ENCODE data around the gene DOCK1. TPM values are rescaled to one million over a fixed set of nuclear protein-coding genes. Genes with fewer than 3 reads are reported as not detected.

The DOCK1 gene
- total and polyA plus RNA-seq, 8 donors = 46.4 to 77.7 (median 71.3) TPM

GRCh38 chr10:126917975-126918908 is 13.0 kb downstream of the DOCK1 start:
- intact Hi-C loops (cut with DNase I) = no loop called here
- DNase-seq = no peak

GRCh38 chr10:126919426-126919825 is 14.2 kb downstream of the DOCK1 start:
- peak in 1 of 4 donors; percentile 62 for DNase-seq
- Histone ChIP-seq H3K4me3 (no peak overlapping the region), H3K36me3 (no peaks in the 10 kb centered on the region), H3K4me1 (peaks cover 0 to 4% of the 10 kb centered on the region in 2 donors), H3K9me3 (peaks cover 0 to 2% of the 10 kb centered on the region in 2 donors), H3K27ac (no peak overlapping the region), H3K27me3 (no peaks in the 10 kb centered on the region)
- intact Hi-C loops (cut with DNase I) = no loop called here
- TF ChIP-seq, protein P1, sequence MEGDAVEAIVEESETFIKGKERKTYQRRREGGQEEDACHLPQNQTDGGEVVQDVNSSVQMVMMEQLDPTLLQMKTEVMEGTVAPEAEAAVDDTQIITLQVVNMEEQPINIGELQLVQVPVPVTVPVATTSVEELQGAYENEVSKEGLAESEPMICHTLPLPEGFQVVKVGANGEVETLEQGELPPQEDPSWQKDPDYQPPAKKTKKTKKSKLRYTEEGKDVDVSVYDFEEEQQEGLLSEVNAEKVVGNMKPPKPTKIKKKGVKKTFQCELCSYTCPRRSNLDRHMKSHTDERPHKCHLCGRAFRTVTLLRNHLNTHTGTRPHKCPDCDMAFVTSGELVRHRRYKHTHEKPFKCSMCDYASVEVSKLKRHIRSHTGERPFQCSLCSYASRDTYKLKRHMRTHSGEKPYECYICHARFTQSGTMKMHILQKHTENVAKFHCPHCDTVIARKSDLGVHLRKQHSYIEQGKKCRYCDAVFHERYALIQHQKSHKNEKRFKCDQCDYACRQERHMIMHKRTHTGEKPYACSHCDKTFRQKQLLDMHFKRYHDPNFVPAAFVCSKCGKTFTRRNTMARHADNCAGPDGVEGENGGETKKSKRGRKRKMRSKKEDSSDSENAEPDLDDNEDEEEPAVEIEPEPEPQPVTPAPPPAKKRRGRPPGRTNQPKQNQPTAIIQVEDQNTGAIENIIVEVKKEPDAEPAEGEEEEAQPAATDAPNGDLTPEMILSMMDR (IDR thresholded peaks at IDR 0.05) = no peak
- no peak for ATAC-seq

More at GRCh38 chr10:126917975-126918908, 13.0 kb downstream of the DOCK1 start:
- H3K4me1 ChIP-seq = peaks cover 0 to 3% of the 10 kb centered on the region in 2 donors
- no peak for ATAC-seq
- H3K27ac ChIP-seq = no peak overlapping the region
- H3K36me3 ChIP-seq = no peaks in the 10 kb centered on the region
- peaks cover 0 to 2% of the 10 kb centered on the region in 2 donors for H3K9me3 ChIP-seq
- no peaks in the 10 kb centered on the region for H3K27me3 ChIP-seq
- no peak overlapping the region for H3K4me3 ChIP-seq
- TF ChIP-seq, protein P1 (IDR thresholded peaks at IDR 0.05) = no peak

GRCh38 chr10:126921162-126921561 is 15.9 kb downstream of the DOCK1 start:
- H3K27ac ChIP-seq = no peak overlapping the region
- no peaks in the 10 kb centered on the region for H3K36me3 ChIP-seq
- H3K9me3 ChIP-seq = peaks cover 0 to 2% of the 10 kb centered on the region in 2 donors
- H3K27me3 ChIP-seq = no peaks in the 10 kb centered on the region
- no peak overlapping the region for H3K4me3 ChIP-seq
- DNase-seq = no peak
- H3K4me1 ChIP-seq = peaks cover 0 to 9% of the 10 kb centered on the region in 2 donors
- ATAC-seq = no peak
- TF ChIP-seq, protein P1 (IDR thresholded peaks at IDR 0.05) = no peak
- intact Hi-C loops (cut with DNase I) = no loop called here

GRCh38 chr10:126921974-126922525 is 16.8 kb downstream of the DOCK1 start:
- Histone ChIP-seq H3K4me3 (no peak overlapping the region), H3K9me3 (peaks cover 0 to 2% of the 10 kb centered on the region in 2 donors), H3K36me3 (peaks cover 0 to 1% of the 10 kb centered on the region in 2 donors), H3K27me3 (no peaks in the 10 kb centered on the region), H3K27ac (no peak overlapping the region), H3K4me1 (peaks cover 0 to 9% of the 10 kb centered on the region in 2 donors)
- TF ChIP-seq, protein P1 (IDR thresholded peaks at IDR 0.05) = no peak
- DNase-seq (no peak), ATAC-seq (no peak)
- intact Hi-C loops (cut with DNase I) = no loop called here
